ENCODE results near the gene GPR157. TPM values are rescaled to one million over a fixed set of nuclear protein-coding genes. Genes with fewer than 3 reads are reported as not detected.
A peak's percentile ranks its signal among the peaks of the same experiment; 100 is the strongest.

Gene GPR157
- total RNA-seq, 1 experiment from 2014 or later: not detected

DNA sequence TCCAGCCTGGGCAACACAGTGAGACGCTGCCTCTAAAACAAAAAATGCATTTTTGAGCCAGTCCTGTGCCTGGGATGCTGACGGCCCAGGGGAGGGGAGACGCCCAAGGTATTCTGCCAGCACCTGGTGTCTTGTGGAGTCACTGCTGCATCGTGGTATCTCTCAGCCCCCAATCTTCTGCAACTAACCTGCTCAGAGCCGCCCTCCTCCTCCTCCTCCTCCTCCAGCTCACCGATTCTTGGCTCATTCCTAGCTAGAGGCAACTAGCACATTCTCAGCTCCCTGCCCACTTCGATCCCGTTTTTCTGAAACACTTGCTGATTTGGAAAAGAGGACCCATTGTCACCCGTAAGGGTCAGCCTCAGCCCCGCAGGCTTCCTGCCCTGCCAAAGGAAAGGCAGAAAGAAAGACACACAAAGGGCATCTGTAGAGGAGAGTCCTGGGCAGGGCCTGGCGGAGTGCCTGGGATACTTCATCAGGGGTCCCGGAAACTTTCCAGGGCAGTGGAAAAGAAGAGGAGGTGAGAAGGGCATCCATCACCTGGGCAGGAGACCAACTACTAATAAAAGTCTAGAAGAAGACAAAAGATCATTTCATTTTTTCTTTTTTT, 20.7 kb downstream of the GPR157 start:
- DNase-seq: no peak
- Histone ChIP-seq H3K36me3 (ENCODE audit: insufficient read depth, low read length) (no peaks in the 10 kb centered on the region), H4K20me1 (ENCODE audit: insufficient read depth, low read depth, low read length) (no peaks in the 10 kb centered on the region), H3K9me2 (replicated peaks; ENCODE audit: insufficient read depth, low read length) (no peaks in the 10 kb centered on the region), H3K27me3 (ENCODE audit: low read length) (no peaks in the 10 kb centered on the region), H3K4me3 (ENCODE audit: low read length) (no peak overlapping the region), H3K79me2 (ENCODE audit: low read length) (no peaks in the 10 kb centered on the region), H3K4me1 (ENCODE audit: low read length) (no peaks in the 10 kb centered on the region), H3K9me3 (ENCODE audit: low read length) (no peaks in the 10 kb centered on the region), H3K4me2 (ENCODE audit: low read depth, low read length, poor library complexity, severe bottlenecking) (no peak overlapping the region), H3K27ac (ENCODE audit: low read length) (no peak overlapping the region), H2AFZ (ENCODE audit: low read length) (no peak overlapping the region), H3K9ac (ENCODE audit: low read length) (no peak overlapping the region)

DNA sequence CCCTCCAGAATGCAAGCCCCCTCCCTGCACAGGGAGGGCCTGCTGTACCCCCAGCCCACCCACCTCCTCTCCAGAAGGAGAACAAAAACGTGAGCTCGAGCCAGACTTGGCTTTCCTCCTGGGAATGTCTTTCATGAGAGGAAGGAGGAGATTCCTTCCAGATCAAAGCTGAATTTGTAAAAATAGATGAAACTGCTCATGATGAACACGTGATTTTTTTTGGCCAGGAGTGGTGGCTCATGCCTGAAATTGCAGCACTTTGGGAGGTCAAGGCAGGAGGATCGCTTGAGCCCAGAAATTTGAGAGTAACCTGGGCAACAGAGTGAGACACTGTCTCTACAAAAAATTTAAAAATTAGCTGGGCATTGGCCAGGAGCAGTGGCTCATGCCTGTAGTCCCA, 21.8 kb downstream of the GPR157 start:
- no peaks in the 10 kb centered on the region for H3K27me3 ChIP-seq (ENCODE audit: low read length)
- H3K36me3 ChIP-seq (ENCODE audit: insufficient read depth, low read length): no peaks in the 10 kb centered on the region
- H3K4me3 ChIP-seq (ENCODE audit: low read length): no peak overlapping the region
- H3K4me2 ChIP-seq (ENCODE audit: low read depth, low read length, poor library complexity, severe bottlenecking): no peak overlapping the region
- no peaks in the 10 kb centered on the region for H3K4me1 ChIP-seq (ENCODE audit: low read length)
- no peaks in the 10 kb centered on the region for H4K20me1 ChIP-seq (ENCODE audit: insufficient read depth, low read depth, low read length)
- H2AFZ ChIP-seq (ENCODE audit: low read length): no peak overlapping the region
- H3K27ac ChIP-seq (ENCODE audit: low read length): no peak overlapping the region
- DNase-seq: no peak
- H3K9me3 ChIP-seq (ENCODE audit: low read length): no peaks in the 10 kb centered on the region
- H3K79me2 ChIP-seq (ENCODE audit: low read length): no peaks in the 10 kb centered on the region
- no peak overlapping the region for H3K9ac ChIP-seq (ENCODE audit: low read length)
- no peaks in the 10 kb centered on the region for H3K9me2 ChIP-seq (replicated peaks; ENCODE audit: insufficient read depth, low read length)

DNA sequence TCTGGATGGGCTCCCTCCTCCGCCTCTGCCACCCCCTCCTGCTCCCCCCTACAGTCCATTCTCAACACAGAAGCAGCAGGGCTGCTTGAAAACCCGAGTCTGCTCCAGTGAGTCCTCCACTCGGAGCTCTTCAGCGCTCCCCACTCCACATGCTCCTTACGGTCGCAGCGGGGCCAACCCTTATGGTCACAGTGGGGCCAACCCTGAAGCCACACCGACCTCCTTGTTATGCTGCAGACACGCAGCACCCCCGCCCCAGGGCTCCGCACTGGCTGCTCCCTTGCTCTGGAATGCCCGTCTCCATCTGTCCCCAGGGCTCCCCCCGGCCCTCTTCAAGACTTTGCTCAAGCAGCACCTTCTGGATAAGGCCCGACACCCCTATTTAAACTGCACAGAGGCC, 22.6 kb downstream of the GPR157 start:
- Histone ChIP-seq H3K4me2 (ENCODE audit: low read depth, low read length, poor library complexity, severe bottlenecking) (no peak overlapping the region), H3K9me2 (replicated peaks; ENCODE audit: insufficient read depth, low read length) (no peaks in the 10 kb centered on the region), H2AFZ (ENCODE audit: low read length) (no peak overlapping the region)

DNA sequence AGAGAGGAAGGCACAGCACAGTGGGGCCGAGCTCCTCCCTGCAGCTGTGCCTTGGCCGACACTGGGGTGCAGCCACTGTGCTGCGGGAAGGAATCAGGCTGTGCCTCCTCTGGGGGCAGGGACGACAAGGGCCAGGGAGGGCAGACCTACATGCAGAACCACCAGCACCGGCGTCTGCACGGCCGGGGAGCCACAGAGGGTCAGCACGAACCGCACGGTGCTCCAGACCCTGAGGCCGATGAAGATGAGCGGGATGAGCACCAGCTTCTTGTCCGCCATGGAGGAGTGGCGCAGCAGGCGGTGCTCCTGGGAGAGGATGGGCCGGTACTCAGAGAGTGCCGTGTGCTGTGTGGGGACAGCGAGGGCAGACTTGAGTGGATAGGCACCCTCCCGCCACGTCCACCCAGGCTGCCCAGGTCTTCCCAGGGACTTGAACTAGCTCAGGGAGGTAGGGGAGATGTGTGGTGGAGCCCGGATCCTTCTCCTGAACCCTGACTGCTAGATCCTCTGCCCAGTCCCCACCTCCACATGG, 23.5 kb downstream of the GPR157 start:
- Histone ChIP-seq H3K79me2 (ENCODE audit: low read length) (no peaks in the 10 kb centered on the region), H3K4me3 (ENCODE audit: low read length) (no peak overlapping the region), H3K4me1 (ENCODE audit: low read length) (no peaks in the 10 kb centered on the region), H3K9me2 (replicated peaks; ENCODE audit: insufficient read depth, low read length) (no peaks in the 10 kb centered on the region), H3K27ac (ENCODE audit: low read length) (no peak overlapping the region), H4K20me1 (ENCODE audit: insufficient read depth, low read depth, low read length) (no peaks in the 10 kb centered on the region), H3K9me3 (ENCODE audit: low read length) (no peaks in the 10 kb centered on the region), H3K27me3 (ENCODE audit: low read length) (no peaks in the 10 kb centered on the region), H3K4me2 (ENCODE audit: low read depth, low read length, poor library complexity, severe bottlenecking) (no peak overlapping the region), H2AFZ (ENCODE audit: low read length) (no peak overlapping the region), H3K36me3 (ENCODE audit: insufficient read depth, low read length) (no peaks in the 10 kb centered on the region), H3K9ac (ENCODE audit: low read length) (no peak overlapping the region)
- DNase-seq: no peak

More for the DNA sequence above, 22.6 kb downstream of the GPR157 start:
- H3K79me2 ChIP-seq (ENCODE audit: low read length): no peaks in the 10 kb centered on the region
- H4K20me1 ChIP-seq (ENCODE audit: insufficient read depth, low read depth, low read length): no peaks in the 10 kb centered on the region
- no peaks in the 10 kb centered on the region for H3K27me3 ChIP-seq (ENCODE audit: low read length)
- no peak overlapping the region for H3K4me3 ChIP-seq (ENCODE audit: low read length)
- no peaks in the 10 kb centered on the region for H3K36me3 ChIP-seq (ENCODE audit: insufficient read depth, low read length)
- no peaks in the 10 kb centered on the region for H3K9me3 ChIP-seq (ENCODE audit: low read length)
- no peak overlapping the region for H3K9ac ChIP-seq (ENCODE audit: low read length)
- H3K4me1 ChIP-seq (ENCODE audit: low read length): no peaks in the 10 kb centered on the region
- DNase-seq: no peak
- no peak overlapping the region for H3K27ac ChIP-seq (ENCODE audit: low read length)

DNA sequence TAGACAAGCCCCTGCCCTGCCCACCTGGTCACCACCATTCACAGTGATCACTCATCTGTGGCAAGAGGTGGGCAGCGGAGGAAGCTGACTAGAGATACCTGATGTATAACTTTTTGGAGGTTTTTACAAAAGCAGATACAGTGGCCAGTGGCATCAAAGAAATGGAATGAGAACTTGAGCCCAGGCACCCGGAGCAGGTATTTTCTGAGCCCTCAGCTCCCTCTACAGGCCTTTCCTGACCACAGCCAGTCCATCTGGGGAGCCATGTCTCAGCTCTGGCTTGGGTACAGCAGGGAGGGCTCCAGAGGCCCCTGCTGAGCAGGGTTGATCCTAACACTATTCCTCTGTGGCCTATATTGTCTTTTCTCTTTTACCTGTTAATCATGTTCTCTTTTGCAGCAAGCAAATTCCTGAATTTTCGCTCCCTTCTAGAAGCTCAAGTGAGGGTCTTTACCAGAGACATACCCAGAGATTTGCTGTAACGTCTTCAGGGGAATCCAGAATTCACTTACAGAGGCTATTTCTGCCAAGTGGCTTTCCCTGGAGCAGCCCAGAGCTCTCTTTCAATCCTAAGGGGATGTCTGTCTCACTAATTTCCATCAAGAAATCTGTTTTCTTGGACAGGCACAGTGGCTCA, 27.3 kb downstream of the GPR157 start:
- H3K9me3 ChIP-seq (ENCODE audit: low read length): no peaks in the 10 kb centered on the region
- H3K27ac ChIP-seq (ENCODE audit: low read length): no peak overlapping the region
- H3K9me2 ChIP-seq (replicated peaks; ENCODE audit: insufficient read depth, low read length): no peaks in the 10 kb centered on the region
- no peak overlapping the region for H2AFZ ChIP-seq (ENCODE audit: low read length)
- no peaks in the 10 kb centered on the region for H3K4me1 ChIP-seq (ENCODE audit: low read length)
- no peak overlapping the region for H3K4me3 ChIP-seq (ENCODE audit: low read length)
- no peaks in the 10 kb centered on the region for H3K36me3 ChIP-seq (ENCODE audit: insufficient read depth, low read length)
- no peak overlapping the region for H3K4me2 ChIP-seq (ENCODE audit: low read depth, low read length, poor library complexity, severe bottlenecking)
- peak; percentile 85 for DNase-seq
- no peaks in the 10 kb centered on the region for H4K20me1 ChIP-seq (ENCODE audit: insufficient read depth, low read depth, low read length)
- H3K27me3 ChIP-seq (ENCODE audit: low read length): no peaks in the 10 kb centered on the region
- H3K79me2 ChIP-seq (ENCODE audit: low read length): no peaks in the 10 kb centered on the region
- H3K9ac ChIP-seq (ENCODE audit: low read length): no peak overlapping the region

DNA sequence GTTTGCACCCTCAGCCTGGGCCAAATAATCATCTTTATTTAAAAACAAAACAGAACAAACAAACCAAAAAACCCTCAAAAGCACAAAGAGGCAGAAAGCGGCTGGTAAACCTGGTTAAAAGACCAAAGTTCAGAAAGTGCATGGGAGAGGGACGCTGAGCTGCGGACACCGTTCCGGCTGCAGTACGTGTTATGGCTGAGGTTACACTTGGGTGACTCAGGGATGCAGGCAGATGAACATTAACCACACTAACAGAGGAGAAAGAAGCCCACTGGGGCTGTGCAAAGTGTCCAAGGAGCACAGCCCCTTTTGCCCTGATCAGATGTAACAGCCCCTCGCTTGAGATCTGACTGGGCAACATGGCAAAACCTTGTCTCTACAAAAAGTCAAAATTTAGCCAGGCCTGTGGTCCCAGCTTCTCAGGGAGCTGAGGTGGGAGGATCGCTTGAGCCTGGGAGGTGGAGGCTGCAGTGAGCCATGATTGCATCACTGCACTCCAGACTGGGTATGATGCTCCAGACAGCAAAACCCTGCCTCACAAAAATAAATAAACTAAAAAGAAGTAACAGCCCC, 28.3 kb downstream of the GPR157 start:
- Histone ChIP-seq H3K4me1 (ENCODE audit: low read length) (no peaks in the 10 kb centered on the region), H3K9me3 (ENCODE audit: low read length) (no peaks in the 10 kb centered on the region), H3K79me2 (ENCODE audit: low read length) (no peaks in the 10 kb centered on the region), H3K27me3 (ENCODE audit: low read length) (no peaks in the 10 kb centered on the region), H3K9ac (ENCODE audit: low read length) (no peak overlapping the region), H2AFZ (ENCODE audit: low read length) (no peak overlapping the region), H3K4me3 (ENCODE audit: low read length) (no peak overlapping the region), H3K9me2 (replicated peaks; ENCODE audit: insufficient read depth, low read length) (no peaks in the 10 kb centered on the region), H3K4me2 (ENCODE audit: low read depth, low read length, poor library complexity, severe bottlenecking) (no peak overlapping the region), H3K27ac (ENCODE audit: low read length) (no peak overlapping the region), H3K36me3 (ENCODE audit: insufficient read depth, low read length) (no peaks in the 10 kb centered on the region), H4K20me1 (ENCODE audit: insufficient read depth, low read depth, low read length) (no peaks in the 10 kb centered on the region)
- DNase-seq: no peak

DNA sequence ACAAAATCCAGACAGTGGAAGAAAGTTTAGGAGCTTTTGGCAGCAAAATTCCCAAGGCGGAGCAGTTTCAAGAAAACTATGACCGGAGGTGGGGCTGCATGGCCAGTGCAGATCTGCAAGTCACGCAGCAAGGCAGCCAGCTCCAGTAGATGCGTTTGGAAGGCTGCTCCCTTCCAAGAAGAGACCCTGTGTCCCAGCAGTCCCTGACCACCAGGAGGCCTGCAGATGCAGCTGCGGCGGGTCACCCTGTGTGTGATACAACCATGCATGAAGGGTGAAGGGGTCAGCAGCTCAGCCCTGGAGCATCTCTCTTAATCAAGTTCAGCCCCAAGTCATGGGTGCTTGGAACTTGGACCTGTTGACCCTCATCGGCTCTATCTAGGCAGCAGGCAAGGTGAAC, 29.3 kb downstream of the GPR157 start:
- H4K20me1 ChIP-seq (ENCODE audit: insufficient read depth, low read depth, low read length): no peaks in the 10 kb centered on the region
- DNase-seq: no peak
- H3K9me2 ChIP-seq (replicated peaks; ENCODE audit: insufficient read depth, low read length): no peaks in the 10 kb centered on the region
- no peaks in the 10 kb centered on the region for H3K79me2 ChIP-seq (ENCODE audit: low read length)
- no peak overlapping the region for H3K27ac ChIP-seq (ENCODE audit: low read length)
- no peaks in the 10 kb centered on the region for H3K27me3 ChIP-seq (ENCODE audit: low read length)
- H3K4me3 ChIP-seq (ENCODE audit: low read length): no peak overlapping the region
- no peaks in the 10 kb centered on the region for H3K36me3 ChIP-seq (ENCODE audit: insufficient read depth, low read length)
- H3K4me2 ChIP-seq (ENCODE audit: low read depth, low read length, poor library complexity, severe bottlenecking): no peak overlapping the region
- no peak overlapping the region for H3K9ac ChIP-seq (ENCODE audit: low read length)
- H2AFZ ChIP-seq (ENCODE audit: low read length): no peak overlapping the region
- no peaks in the 10 kb centered on the region for H3K9me3 ChIP-seq (ENCODE audit: low read length)
- no peaks in the 10 kb centered on the region for H3K4me1 ChIP-seq (ENCODE audit: low read length)

DNA sequence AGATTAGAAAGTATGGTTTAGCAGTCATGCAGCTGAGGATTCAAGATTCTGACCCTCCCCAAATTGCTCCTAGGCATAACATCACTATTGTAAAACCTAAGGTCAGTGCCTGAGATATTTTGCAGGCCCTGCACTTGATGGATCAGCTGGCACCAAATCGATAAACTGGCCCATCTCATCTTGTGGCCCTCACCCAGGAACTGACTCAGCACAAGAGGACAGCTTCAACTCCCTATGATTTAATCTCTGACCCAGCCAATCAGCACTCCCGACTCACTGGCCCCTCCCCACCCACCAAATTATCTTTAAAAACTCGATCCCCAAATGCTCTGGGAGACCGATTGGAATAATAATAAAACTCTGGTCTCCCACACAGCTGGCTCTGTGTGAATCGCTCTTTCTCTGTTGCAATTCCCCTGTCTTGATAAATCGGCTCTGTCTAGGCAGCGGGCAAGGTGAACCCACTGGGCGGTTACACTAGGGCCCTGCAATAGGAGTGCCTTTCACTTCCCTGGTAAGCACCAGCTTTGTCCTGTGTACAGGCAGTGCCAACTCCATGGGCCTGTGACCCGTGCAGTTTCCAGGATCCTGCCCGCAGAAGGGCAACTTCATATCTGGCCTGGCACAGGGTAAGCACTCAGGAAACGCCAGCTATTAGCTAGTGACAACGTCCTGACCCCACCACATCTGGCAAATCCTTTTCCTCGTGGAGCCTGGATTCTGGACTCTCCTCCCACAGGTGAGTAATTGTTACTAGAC, 30.8 kb downstream of the GPR157 start:
- no peak overlapping the region for H2AFZ ChIP-seq (ENCODE audit: low read length)
- no peaks in the 10 kb centered on the region for H3K36me3 ChIP-seq (ENCODE audit: insufficient read depth, low read length)
- H3K27ac ChIP-seq (ENCODE audit: low read length): no peak overlapping the region
- H3K4me1 ChIP-seq (ENCODE audit: low read length): no peaks in the 10 kb centered on the region
- no peak for DNase-seq
- H3K4me3 ChIP-seq (ENCODE audit: low read length): no peak overlapping the region
- no peak overlapping the region for H3K4me2 ChIP-seq (ENCODE audit: low read depth, low read length, poor library complexity, severe bottlenecking)
- H3K79me2 ChIP-seq (ENCODE audit: low read length): no peaks in the 10 kb centered on the region
- H4K20me1 ChIP-seq (ENCODE audit: insufficient read depth, low read depth, low read length): no peaks in the 10 kb centered on the region
- no peaks in the 10 kb centered on the region for H3K9me3 ChIP-seq (ENCODE audit: low read length)
- no peak overlapping the region for H3K9ac ChIP-seq (ENCODE audit: low read length)
- no peaks in the 10 kb centered on the region for H3K27me3 ChIP-seq (ENCODE audit: low read length)
- H3K9me2 ChIP-seq (replicated peaks; ENCODE audit: insufficient read depth, low read length): no peaks in the 10 kb centered on the region

All from Karpas-422 (cell line).